GM13977 (cell line): ENCODE results near the gene LAPTM5.

Experiments used
- DNase-seq: peaks from one replicate; pipeline ENCODE4 v3.0.0; 2012; ENCODE audit warnings: low spot score
- in situ Hi-C: fragments of 300-500 bp; cut with MboI; formaldehyde crosslinking; loops from one replicate; pipeline ENCODE4 v1.12.0; 2022; ENCODE audit warnings: low sequenced_read_pairs, low pct_unique_long_range_greater_than_20kb, mixed read lengths, inconsistent platforms; ENCODE audit not compliant: unreplicated experiment
- TF ChIP-seq, protein P1 (sequence below): IDR thresholded peaks from 2 replicates; pipeline ENCODE4 v1.5.1; 2012; ENCODE audit warnings: mild to moderate bottlenecking, control low read depth; ENCODE audit not compliant: insufficient read depth; ENCODE audit errors: extremely low read depth, missing control alignments

LAPTM5 gene

DNA sequence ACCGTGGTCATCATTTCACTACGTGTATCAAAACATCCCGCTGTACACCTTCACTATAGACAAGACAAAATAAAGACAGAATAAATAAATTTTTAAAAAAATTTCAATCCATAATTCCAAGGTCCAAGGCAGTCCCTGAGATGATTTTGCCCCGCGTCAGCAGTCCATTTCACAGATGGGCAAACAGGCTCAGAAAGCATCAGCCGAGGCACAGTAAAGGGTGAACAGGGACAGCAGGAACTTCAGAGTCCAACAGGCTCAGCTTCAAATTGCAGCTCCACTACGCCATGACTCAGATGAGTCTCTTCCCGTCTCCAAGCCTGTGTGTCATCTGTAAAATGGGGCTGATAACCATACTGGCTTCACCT lies 49.2 kb downstream of the LAPTM5 start:
- no peak for DNase-seq
- TF ChIP-seq, protein P1, sequence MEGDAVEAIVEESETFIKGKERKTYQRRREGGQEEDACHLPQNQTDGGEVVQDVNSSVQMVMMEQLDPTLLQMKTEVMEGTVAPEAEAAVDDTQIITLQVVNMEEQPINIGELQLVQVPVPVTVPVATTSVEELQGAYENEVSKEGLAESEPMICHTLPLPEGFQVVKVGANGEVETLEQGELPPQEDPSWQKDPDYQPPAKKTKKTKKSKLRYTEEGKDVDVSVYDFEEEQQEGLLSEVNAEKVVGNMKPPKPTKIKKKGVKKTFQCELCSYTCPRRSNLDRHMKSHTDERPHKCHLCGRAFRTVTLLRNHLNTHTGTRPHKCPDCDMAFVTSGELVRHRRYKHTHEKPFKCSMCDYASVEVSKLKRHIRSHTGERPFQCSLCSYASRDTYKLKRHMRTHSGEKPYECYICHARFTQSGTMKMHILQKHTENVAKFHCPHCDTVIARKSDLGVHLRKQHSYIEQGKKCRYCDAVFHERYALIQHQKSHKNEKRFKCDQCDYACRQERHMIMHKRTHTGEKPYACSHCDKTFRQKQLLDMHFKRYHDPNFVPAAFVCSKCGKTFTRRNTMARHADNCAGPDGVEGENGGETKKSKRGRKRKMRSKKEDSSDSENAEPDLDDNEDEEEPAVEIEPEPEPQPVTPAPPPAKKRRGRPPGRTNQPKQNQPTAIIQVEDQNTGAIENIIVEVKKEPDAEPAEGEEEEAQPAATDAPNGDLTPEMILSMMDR, result no peak
- in situ Hi-C loops, result no loop called here

DNA sequence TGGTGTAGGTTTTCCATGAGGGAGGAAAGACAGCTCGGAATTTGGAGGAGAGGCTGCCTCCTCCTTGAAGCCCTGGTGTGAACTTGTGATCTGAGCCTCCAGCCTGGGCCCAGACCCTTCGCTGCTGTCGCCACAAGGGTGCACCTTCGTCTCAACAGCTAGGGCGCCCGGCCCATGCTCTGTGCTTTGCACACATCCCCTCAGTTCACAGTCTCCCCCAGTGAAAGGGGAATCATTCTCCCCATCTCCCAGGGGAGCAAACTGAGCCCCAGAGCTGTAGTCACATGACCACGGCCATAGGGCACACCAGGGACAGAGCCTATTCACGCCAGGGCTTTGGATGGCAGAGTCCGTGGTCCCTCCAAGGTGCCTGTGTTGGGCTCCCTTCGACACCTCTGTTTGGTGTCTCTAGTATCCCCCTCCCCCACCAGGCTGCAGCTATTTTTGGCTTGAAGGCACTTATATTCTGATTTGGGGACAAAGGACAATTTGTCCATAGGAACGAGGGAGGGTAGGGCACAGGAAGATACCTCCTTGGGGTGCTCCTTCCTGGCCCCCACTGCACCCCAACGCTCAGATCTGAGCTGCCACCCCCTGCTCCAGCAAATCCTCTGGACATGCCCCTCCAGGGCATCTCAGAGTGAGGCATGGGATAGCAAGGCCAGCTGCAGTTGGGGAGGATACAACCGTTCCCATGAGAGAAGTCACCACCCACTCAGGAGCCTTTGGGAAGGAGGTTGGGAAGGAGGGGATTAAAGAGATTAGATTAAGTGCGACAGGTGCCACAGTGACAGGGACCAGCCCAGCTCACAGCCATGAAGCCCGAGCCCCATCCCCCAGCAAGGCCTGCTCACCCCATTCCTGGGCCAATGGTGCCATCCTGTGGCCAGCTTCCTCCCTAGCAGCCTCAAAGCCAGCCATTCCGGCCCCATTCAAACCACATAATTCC lies 49.9 kb downstream of the LAPTM5 start:
- peak; percentile 85 for DNase-seq
- in situ Hi-C loops, result no loop called here
- TF ChIP-seq, protein P1, result peak; percentile 91

DNA sequence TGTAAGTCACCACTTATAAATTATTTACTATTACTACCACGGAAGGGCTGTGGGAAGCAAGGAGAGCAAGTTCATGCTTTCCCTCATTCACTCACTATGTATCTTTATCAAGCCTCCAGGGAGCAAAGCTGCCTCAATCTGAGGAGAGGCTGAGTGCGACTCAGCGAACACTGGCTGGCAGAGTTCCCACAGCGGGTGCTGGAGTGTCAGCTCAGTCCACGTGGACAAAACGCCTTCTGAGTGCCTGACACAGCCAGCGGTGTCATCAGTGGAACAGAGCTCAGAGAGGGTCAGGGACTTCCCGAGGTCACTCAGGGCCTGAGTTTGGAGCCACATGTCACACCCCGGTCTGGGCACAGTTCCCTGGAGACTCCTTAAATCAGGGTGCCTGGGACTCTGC lies 51.0 kb downstream of the LAPTM5 start:
- TF ChIP-seq, protein P1, result no peak
- DNase-seq, result no peak
- in situ Hi-C loops, result no loop called here

DNA sequence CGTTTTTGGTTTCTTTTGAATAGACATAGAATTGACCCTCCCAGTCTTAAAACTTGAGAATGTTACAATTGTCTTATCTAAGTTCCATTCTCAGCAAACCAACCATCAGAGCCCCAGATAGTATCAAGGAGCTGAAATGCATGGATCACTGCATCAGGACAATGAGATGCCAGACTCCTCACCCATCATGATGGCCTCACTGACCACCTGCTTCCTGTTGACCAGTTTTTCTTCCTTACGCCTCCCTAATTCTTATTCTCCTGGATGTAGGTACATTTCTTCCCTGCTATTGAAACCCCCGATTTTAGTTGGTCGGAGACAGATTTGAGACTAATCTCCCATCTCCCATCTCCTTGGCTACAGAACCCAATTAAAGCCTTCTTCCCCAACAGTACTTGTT lies 51.9 kb downstream of the LAPTM5 start:
- TF ChIP-seq, protein P1, result no peak
- DNase-seq, result no peak
- in situ Hi-C loops, result no loop called here

DNA sequence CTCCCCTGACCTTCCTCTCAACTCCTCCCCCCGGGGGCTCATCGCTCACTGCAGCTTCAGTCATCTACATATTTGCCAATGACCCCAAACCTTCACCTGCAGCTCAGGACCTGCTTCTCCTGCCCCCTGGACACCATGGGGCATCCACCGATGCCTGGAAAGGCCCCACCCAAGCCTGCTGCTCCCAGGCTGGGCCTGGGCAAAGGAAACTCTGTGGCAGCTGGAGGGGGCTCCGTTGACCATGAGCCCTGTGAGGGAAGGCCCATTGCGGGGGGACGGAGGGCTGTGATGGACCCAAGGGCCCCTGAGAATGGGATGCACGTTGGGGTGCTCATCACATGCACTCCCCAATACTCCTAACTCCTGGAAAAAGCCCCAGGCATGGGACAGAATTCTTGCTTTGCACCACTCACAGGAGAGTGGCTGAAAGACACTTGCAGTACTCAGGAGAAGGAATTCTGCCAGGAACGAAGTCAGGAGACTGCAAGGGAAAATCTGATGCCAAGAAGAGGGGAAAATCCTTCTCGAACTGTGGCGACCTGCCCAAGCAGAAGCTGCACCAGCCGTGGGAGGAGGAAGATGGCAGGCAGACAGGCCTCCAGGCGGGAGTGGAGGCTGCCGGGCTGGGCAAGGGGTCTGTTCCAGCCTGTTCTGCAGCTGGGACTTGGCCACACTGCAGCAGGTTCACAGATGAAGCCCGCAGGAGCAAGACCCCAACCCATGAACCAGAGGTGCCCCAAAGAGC lies 52.6 kb downstream of the LAPTM5 start:
- TF ChIP-seq, protein P1, result no peak
- DNase-seq, result no peak
- in situ Hi-C loops, result no loop called here

DNA sequence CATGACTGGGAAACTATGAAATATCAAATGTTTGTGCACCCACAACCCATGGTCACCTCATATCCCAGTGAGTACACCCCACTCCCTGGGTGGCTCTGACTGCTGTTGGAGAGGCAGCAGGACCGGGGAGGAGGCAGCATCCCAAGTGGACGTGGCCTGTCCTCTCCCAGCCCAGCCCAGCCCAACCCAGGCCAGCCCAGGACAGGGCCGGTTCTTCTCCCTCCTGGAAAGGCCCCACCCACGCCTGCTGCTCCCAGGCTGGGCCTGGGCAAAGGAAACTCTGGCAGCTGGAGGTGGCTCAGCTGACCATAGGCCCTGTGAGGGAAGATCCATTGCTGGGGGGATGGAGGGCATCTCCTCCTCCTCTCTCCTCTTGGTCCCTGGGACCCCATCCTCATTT lies 53.3 kb downstream of the LAPTM5 start:
- TF ChIP-seq, protein P1, result no peak
- in situ Hi-C loops, result no loop called here
- DNase-seq, result no peak
